SK-N-SH (cell line): ENCODE data around the gene MAPK8IP1.

Experiments used
- GABPA ChIP-seq: IDR thresholded peaks from 2 replicates; pipeline ENCODE4 v1.4.0; 2012; ENCODE audit warnings: low read depth, mild to moderate bottlenecking
- SMC3 ChIP-seq: IDR thresholded peaks from 2 replicates; pipeline ENCODE4 v1.6.1; 2012; ENCODE audit warnings: low read depth, low read length, improper control_type of control experiment
- TF ChIP-seq, protein P1 (sequence below): IDR thresholded peaks from 2 replicates; pipeline ENCODE4 v1.4.0; 2012; ENCODE audit warnings: low read depth, borderline replicate concordance
- TF ChIP-seq, protein P2 (sequence below): fragments of 200-600 bp; sonication (generic); IDR thresholded peaks from 2 replicates; pipeline ENCODE4 v1.6.1; 2017; ENCODE audit warnings: antibody characterized with exemption, mild to moderate bottlenecking, moderate library complexity

DNA sequence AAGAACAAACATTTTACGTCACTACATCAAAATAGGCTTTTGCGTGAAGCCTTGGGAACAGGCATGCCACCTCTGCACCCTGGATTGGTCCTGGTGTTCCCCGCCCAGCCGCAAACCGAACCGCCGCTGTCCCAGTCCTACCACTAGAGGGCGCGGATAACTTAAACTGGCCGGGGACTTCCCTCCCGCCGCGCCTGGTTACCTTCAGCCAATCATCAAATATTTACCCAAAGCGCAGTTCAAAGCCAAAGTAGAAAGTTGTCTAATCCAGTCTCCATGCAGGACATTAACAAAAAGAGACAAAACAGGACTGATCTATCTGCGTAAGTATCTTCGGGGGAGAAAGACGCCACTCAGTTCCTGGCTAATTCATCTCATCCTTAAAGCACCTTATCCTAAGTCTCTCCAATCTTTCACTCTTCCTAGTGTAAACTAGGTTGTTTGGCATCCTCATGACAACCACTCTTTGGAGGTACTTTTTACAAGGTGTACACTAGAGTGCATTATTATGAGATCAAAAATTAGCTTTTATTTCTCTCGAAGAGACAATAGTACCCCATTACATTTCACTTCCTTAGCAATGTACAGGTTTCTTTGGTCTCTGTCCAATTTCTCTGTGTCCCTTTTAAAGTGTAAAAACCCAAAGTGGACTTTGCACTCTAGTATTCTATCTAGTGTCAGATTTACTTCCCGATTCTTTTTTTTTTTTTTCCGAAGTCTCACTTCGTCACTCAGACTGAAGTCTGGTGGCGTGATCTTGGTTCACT is 42.1 kb upstream of the MAPK8IP1 start:
- TF ChIP-seq SMC3 (peak; percentile 72), GABPA (no peak)
- TF ChIP-seq, protein P1, sequence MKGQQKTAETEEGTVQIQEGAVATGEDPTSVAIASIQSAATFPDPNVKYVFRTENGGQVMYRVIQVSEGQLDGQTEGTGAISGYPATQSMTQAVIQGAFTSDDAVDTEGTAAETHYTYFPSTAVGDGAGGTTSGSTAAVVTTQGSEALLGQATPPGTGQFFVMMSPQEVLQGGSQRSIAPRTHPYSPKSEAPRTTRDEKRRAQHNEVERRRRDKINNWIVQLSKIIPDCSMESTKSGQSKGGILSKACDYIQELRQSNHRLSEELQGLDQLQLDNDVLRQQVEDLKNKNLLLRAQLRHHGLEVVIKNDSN, result no peak
- TF ChIP-seq, protein P2, sequence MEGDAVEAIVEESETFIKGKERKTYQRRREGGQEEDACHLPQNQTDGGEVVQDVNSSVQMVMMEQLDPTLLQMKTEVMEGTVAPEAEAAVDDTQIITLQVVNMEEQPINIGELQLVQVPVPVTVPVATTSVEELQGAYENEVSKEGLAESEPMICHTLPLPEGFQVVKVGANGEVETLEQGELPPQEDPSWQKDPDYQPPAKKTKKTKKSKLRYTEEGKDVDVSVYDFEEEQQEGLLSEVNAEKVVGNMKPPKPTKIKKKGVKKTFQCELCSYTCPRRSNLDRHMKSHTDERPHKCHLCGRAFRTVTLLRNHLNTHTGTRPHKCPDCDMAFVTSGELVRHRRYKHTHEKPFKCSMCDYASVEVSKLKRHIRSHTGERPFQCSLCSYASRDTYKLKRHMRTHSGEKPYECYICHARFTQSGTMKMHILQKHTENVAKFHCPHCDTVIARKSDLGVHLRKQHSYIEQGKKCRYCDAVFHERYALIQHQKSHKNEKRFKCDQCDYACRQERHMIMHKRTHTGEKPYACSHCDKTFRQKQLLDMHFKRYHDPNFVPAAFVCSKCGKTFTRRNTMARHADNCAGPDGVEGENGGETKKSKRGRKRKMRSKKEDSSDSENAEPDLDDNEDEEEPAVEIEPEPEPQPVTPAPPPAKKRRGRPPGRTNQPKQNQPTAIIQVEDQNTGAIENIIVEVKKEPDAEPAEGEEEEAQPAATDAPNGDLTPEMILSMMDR, result peak; percentile 97
